Natural killer cell treated with Interleukin-12 subunit alpha and Interleukin-12 subunit beta and Interleukin-15 and Interleukin-18, amount 100 ng/mL, for 72 hours (primary cell): Measurements from ENCODE around the gene CKS2. TPM values are rescaled to one million over a fixed set of nuclear protein-coding genes. Genes with fewer than 3 reads are reported as not detected.
"Not testable (repeated sequence)": the region's sequence is repeated elsewhere in the genome, so short reads cannot be mapped to it uniquely, and the experiment has no call there.

ENCODE experiments used
- ATAC-seq, 2 donors: fragments of 150-1000 bp; cut with Tn5 transposase in 1 of 2; sonication (Bioruptor Pico), chemical (Tn5 transposase) in 1 of 2; 2 replicates each; pipeline ENCODE4 v1.10.0; 2021
- DNase-seq: peaks from one replicate; pipeline ENCODE4 v3.0.0; 2022; ENCODE audit warnings: low spot score
- H3K27ac Mint-ChIP-seq, 2 donors: 1 replicate in 1 of 2; 2 replicates in 1 of 2; pipeline ENCODE4 v1.8.0; 2022; ENCODE audit warnings: mixed read lengths in 2 of 2, mild to moderate bottlenecking in 1 of 2, moderate library complexity in 1 of 2
- H3K27me3 Mint-ChIP-seq, 2 donors: 1 replicate in 1 of 2; 2 replicates in 1 of 2; pipeline ENCODE4 v1.8.0; 2022; ENCODE audit warnings: mixed read lengths in 2 of 2
- H3K36me3 Mint-ChIP-seq: one replicate; pipeline ENCODE4 v1.8.0; 2022; ENCODE audit warnings: mixed read lengths
- H3K4me1 Mint-ChIP-seq, 2 donors: 1 replicate in 1 of 2; 2 replicates in 1 of 2; pipeline ENCODE4 v1.8.0; 2022; ENCODE audit warnings: low read depth in 2 of 2, mixed read lengths in 2 of 2, mild to moderate bottlenecking in 1 of 2
- H3K4me3 Mint-ChIP-seq: one replicate; pipeline ENCODE4 v1.8.0; 2022; ENCODE audit warnings: mixed read lengths
- H3K9me3 Mint-ChIP-seq: 2 replicates; pipeline ENCODE4 v1.8.0; 2022; ENCODE audit warnings: mixed read lengths
- total RNA-seq, 2 donors: library from RNA; stranded (reverse); gene quantifications; one replicate each; pipeline ENCODE4 v1.2.3, GENCODE V29; 2022

The CKS2 gene
- 100 to 1,000 TPM in 1 of 2 donors, 10 to 100 TPM in 1; 90.2 to 165 TPM for total RNA-seq

GRCh38 chr9:89310475-89311345, at the start of gene CKS2:
Gene CKS2, plus strand, starts transcription at chr9:89311195. Its CDS starts 98 bp downstream, at chr9:89311293.
- DNase-seq (peak; percentile 100), ATAC-seq (peak; percentile 95 to 96)
- Mint-ChIP-seq H3K27me3 (no peaks in the 10 kb centered on the region), H3K27ac (peak within 1 kb of the TSS; percentile 98 to 99), H3K4me1 (peaks cover 18 to 41% of the 10 kb centered on the region in 2 donors), H3K9me3 (no peaks in the 10 kb centered on the region), H3K36me3 (peaks cover 5% of the 10 kb centered on the region), H3K4me3 (peak within 1 kb of the TSS; percentile 95)

GRCh38 chr9:89273528-89274279, 37.3 kb upstream of the CKS2 start:
- no peak for DNase-seq
- Mint-ChIP-seq H3K36me3 (peaks cover 35% of the 10 kb centered on the region), H3K4me3 (no peak overlapping the region), H3K9me3 (peaks cover 15% of the 10 kb centered on the region), H3K27ac (no peak overlapping the region), H3K4me1 (peaks cover 10% of the 10 kb centered on the region in 2 donors), H3K27me3 (peaks cover 25 to 48% of the 10 kb centered on the region in 2 donors)
- ATAC-seq = no peak

GRCh38 chr9:89274838-89275237, 36.2 kb upstream of the CKS2 start:
- H3K4me1 Mint-ChIP-seq = peaks cover 10 to 15% of the 10 kb centered on the region in 2 donors
- H3K4me3 Mint-ChIP-seq = no peak overlapping the region
- ATAC-seq (peak; percentile 92 to 95), DNase-seq (no peak)
- H3K9me3 Mint-ChIP-seq = peaks cover 15% of the 10 kb centered on the region
- peaks cover 21 to 39% of the 10 kb centered on the region in 2 donors for H3K27me3 Mint-ChIP-seq
- peak overlapping the region in 1 of 2 donors; percentile 71 for H3K27ac Mint-ChIP-seq
- peaks cover 35% of the 10 kb centered on the region for H3K36me3 Mint-ChIP-seq

- H3K4me3 Mint-ChIP-seq, ATAC-seq, H3K27ac Mint-ChIP-seq, DNase-seq: not testable (repeated sequence)
- Mint-ChIP-seq H3K27me3 (peaks cover 15 to 27% of the 10 kb centered on the region in 2 donors), H3K36me3 (peaks cover 35% of the 10 kb centered on the region), H3K9me3 (peaks cover 15% of the 10 kb centered on the region), H3K4me1 (peaks cover 10 to 15% of the 10 kb centered on the region in 2 donors)
Measured at GRCh38 chr9:89276040-89276439, 35.0 kb upstream of the CKS2 start.

GRCh38 chr9:89277043-89277442, 34.0 kb upstream of the CKS2 start:
- H3K9me3 Mint-ChIP-seq = peaks cover 15% of the 10 kb centered on the region
- H3K36me3 Mint-ChIP-seq = peaks cover 31% of the 10 kb centered on the region
- no peak overlapping the region for H3K4me3 Mint-ChIP-seq
- ATAC-seq = no peak
- H3K4me1 Mint-ChIP-seq = peaks cover 10 to 15% of the 10 kb centered on the region in 2 donors
- peaks cover 10 to 20% of the 10 kb centered on the region in 2 donors for H3K27me3 Mint-ChIP-seq
- H3K27ac Mint-ChIP-seq = no peak overlapping the region
- DNase-seq = no peak

- no peak for DNase-seq
- H3K36me3 Mint-ChIP-seq = peaks cover 29% of the 10 kb centered on the region
- H3K27me3 Mint-ChIP-seq = peaks cover 10 to 18% of the 10 kb centered on the region in 2 donors
- no peak overlapping the region for H3K4me3 Mint-ChIP-seq
- ATAC-seq = no peak
- peaks cover 10 to 15% of the 10 kb centered on the region in 2 donors for H3K4me1 Mint-ChIP-seq
- H3K9me3 Mint-ChIP-seq = peaks cover 15% of the 10 kb centered on the region
- no peak overlapping the region for H3K27ac Mint-ChIP-seq
Measured at GRCh38 chr9:89277454-89277853, 33.5 kb upstream of the CKS2 start.

- H3K36me3 Mint-ChIP-seq = peaks cover 18% of the 10 kb centered on the region
- H3K27ac Mint-ChIP-seq = no peak overlapping the region
- ATAC-seq (no peak), DNase-seq (no peak)
- H3K4me3 Mint-ChIP-seq = no peak overlapping the region
- peaks cover 10 to 15% of the 10 kb centered on the region in 2 donors for H3K4me1 Mint-ChIP-seq
- H3K27me3 Mint-ChIP-seq = peaks cover 3 to 7% of the 10 kb centered on the region in 2 donors
- peaks cover 8% of the 10 kb centered on the region for H3K9me3 Mint-ChIP-seq
Measured at GRCh38 chr9:89278551-89278950, 32.4 kb upstream of the CKS2 start.

- H3K4me1 Mint-ChIP-seq = peaks cover 10 to 15% of the 10 kb centered on the region in 2 donors
- H3K27me3 Mint-ChIP-seq = peaks cover 0 to under 1% of the 10 kb centered on the region in 2 donors
- H3K36me3 Mint-ChIP-seq = peaks cover 12% of the 10 kb centered on the region
- H3K9me3 Mint-ChIP-seq = peaks cover 3% of the 10 kb centered on the region
- no peak overlapping the region for H3K4me3 Mint-ChIP-seq
- peak in 1 of 2 donors; percentile 46 for ATAC-seq
- no peak overlapping the region for H3K27ac Mint-ChIP-seq
- DNase-seq = no peak
Measured at GRCh38 chr9:89278997-89279739, 31.8 kb upstream of the CKS2 start.

- no peak for ATAC-seq
- DNase-seq = no peak
- H3K27me3 Mint-ChIP-seq = no peaks in the 10 kb centered on the region
- no peak overlapping the region for H3K27ac Mint-ChIP-seq
- H3K36me3 Mint-ChIP-seq = peaks cover 7% of the 10 kb centered on the region
- no peak overlapping the region for H3K4me3 Mint-ChIP-seq
- no peaks in the 10 kb centered on the region for H3K9me3 Mint-ChIP-seq
- peaks cover 0 to 5% of the 10 kb centered on the region in 2 donors for H3K4me1 Mint-ChIP-seq
Measured at GRCh38 chr9:89281106-89281505, 29.9 kb upstream of the CKS2 start.

GRCh38 chr9:89282248-89282968, 28.6 kb upstream of the CKS2 start:
- H3K4me3 Mint-ChIP-seq, H3K9me3 Mint-ChIP-seq, H3K36me3 Mint-ChIP-seq, H3K27me3 Mint-ChIP-seq, DNase-seq, H3K4me1 Mint-ChIP-seq, H3K27ac Mint-ChIP-seq: not testable (repeated sequence)
- peak in 1 of 2 donors; percentile 57 for ATAC-seq

- H3K4me3 Mint-ChIP-seq = no peak overlapping the region
- no peak overlapping the region for H3K27ac Mint-ChIP-seq
- no peaks in the 10 kb centered on the region for H3K9me3 Mint-ChIP-seq
- no peaks in the 10 kb centered on the region for H3K36me3 Mint-ChIP-seq
- ATAC-seq (no peak), DNase-seq (no peak)
- H3K27me3 Mint-ChIP-seq = no peaks in the 10 kb centered on the region
- H3K4me1 Mint-ChIP-seq = peaks cover 0 to 4% of the 10 kb centered on the region in 2 donors
Measured at GRCh38 chr9:89284076-89284475, 26.9 kb upstream of the CKS2 start.

- Mint-ChIP-seq H3K4me3 (no peak overlapping the region), H3K27ac (no peak overlapping the region), H3K4me1 (no peaks in the 10 kb centered on the region), H3K27me3 (peaks cover 4 to 10% of the 10 kb centered on the region in 2 donors), H3K36me3 (no peaks in the 10 kb centered on the region), H3K9me3 (no peaks in the 10 kb centered on the region)
- DNase-seq (no peak), ATAC-seq (no peak)
Measured at GRCh38 chr9:89291741-89292140, 19.3 kb upstream of the CKS2 start.

GRCh38 chr9:89293014-89293413, 18.0 kb upstream of the CKS2 start:
- no peak for ATAC-seq
- H3K4me1 Mint-ChIP-seq = no peaks in the 10 kb centered on the region
- no peak for DNase-seq
- no peak overlapping the region for H3K27ac Mint-ChIP-seq
- no peaks in the 10 kb centered on the region for H3K9me3 Mint-ChIP-seq
- H3K4me3 Mint-ChIP-seq = no peak overlapping the region
- H3K27me3 Mint-ChIP-seq = peaks cover 8 to 10% of the 10 kb centered on the region in 2 donors
- H3K36me3 Mint-ChIP-seq = no peaks in the 10 kb centered on the region
